Measurements from ENCODE around the gene ANKMY1. TPM values are rescaled to one million over a fixed set of nuclear protein-coding genes. Genes with fewer than 3 reads are reported as not detected.

ANKMY1 gene
- total RNA-seq, 1 donor = 11.2 TPM

GRCh38 chr2:240538031-240538780 is 19.6 kb downstream of the ANKMY1 start:
- Histone ChIP-seq H2AFZ (ENCODE audit: low read length) (no peak overlapping the region), H3K79me2 (ENCODE audit: insufficient read depth, low read length) (no peaks in the 10 kb centered on the region), H3K4me3 (ENCODE audit: insufficient read depth, low read length) (no peak overlapping the region), H3K27me3 (ENCODE audit: insufficient read depth, low read length) (no peaks in the 10 kb centered on the region), H3K36me3 (ENCODE audit: insufficient read depth, low read length) (peaks cover 14% of the 10 kb centered on the region), H3K9me3 (ENCODE audit: low read depth, low read length) (no peaks in the 10 kb centered on the region), H3K27ac (ENCODE audit: low read depth, low read length) (no peak overlapping the region), H3K4me1 (ENCODE audit: insufficient read depth, low read length) (no peaks in the 10 kb centered on the region), H4K20me1 (ENCODE audit: insufficient read depth, low read length) (no peaks in the 10 kb centered on the region), H3K4me2 (ENCODE audit: insufficient read depth, low read length) (no peak overlapping the region)
- peak; percentile 30 for DNase-seq (ENCODE audit: insufficient read length, low spot score, missing footprints)
- no peak for TF ChIP-seq CTCF (IDR thresholded peaks at IDR 0.05; ENCODE audit: extremely low read depth, low read depth, low read length)

- peaks cover 2% of the 10 kb centered on the region for H3K9me3 ChIP-seq (ENCODE audit: low read depth, low read length)
- H2AFZ ChIP-seq (ENCODE audit: low read length) = no peak overlapping the region
- no peaks in the 10 kb centered on the region for H3K4me1 ChIP-seq (ENCODE audit: insufficient read depth, low read length)
- no peaks in the 10 kb centered on the region for H3K27me3 ChIP-seq (ENCODE audit: insufficient read depth, low read length)
- H3K27ac ChIP-seq (ENCODE audit: low read depth, low read length) = no peak overlapping the region
- H3K79me2 ChIP-seq (ENCODE audit: insufficient read depth, low read length) = no peaks in the 10 kb centered on the region
- peaks cover 4% of the 10 kb centered on the region for H3K36me3 ChIP-seq (ENCODE audit: insufficient read depth, low read length)
- H4K20me1 ChIP-seq (ENCODE audit: insufficient read depth, low read length) = no peaks in the 10 kb centered on the region
- DNase-seq (ENCODE audit: insufficient read length, low spot score, missing footprints) = no peak
- no peak overlapping the region for H3K4me3 ChIP-seq (ENCODE audit: insufficient read depth, low read length)
- no peak overlapping the region for H3K4me2 ChIP-seq (ENCODE audit: insufficient read depth, low read length)
- TF ChIP-seq CTCF (IDR thresholded peaks at IDR 0.05; ENCODE audit: extremely low read depth, low read depth, low read length) = no peak
Measured at GRCh38 chr2:240532031-240532775, 25.6 kb downstream of the ANKMY1 start.

- Histone ChIP-seq H2AFZ (ENCODE audit: low read length) (no peak overlapping the region), H4K20me1 (ENCODE audit: insufficient read depth, low read length) (no peaks in the 10 kb centered on the region), H3K27ac (ENCODE audit: low read depth, low read length) (no peak overlapping the region), H3K27me3 (ENCODE audit: insufficient read depth, low read length) (no peaks in the 10 kb centered on the region), H3K36me3 (ENCODE audit: insufficient read depth, low read length) (peaks cover 4% of the 10 kb centered on the region), H3K4me2 (ENCODE audit: insufficient read depth, low read length) (no peak overlapping the region), H3K4me3 (ENCODE audit: insufficient read depth, low read length) (no peak overlapping the region), H3K9me3 (ENCODE audit: low read depth, low read length) (peaks cover 2% of the 10 kb centered on the region), H3K4me1 (ENCODE audit: insufficient read depth, low read length) (no peaks in the 10 kb centered on the region), H3K79me2 (ENCODE audit: insufficient read depth, low read length) (no peaks in the 10 kb centered on the region)
- no peak for TF ChIP-seq CTCF (IDR thresholded peaks at IDR 0.05; ENCODE audit: extremely low read depth, low read depth, low read length)
- no peak for DNase-seq (ENCODE audit: insufficient read length, low spot score, missing footprints)
Measured at GRCh38 chr2:240531038-240531437, 26.8 kb downstream of the ANKMY1 start.

- no peak for DNase-seq (ENCODE audit: insufficient read length, low spot score, missing footprints)
- H3K9me3 ChIP-seq (ENCODE audit: low read depth, low read length) = peaks cover 2% of the 10 kb centered on the region
- no peak for TF ChIP-seq CTCF (IDR thresholded peaks at IDR 0.05; ENCODE audit: extremely low read depth, low read depth, low read length)
- no peak overlapping the region for H3K27ac ChIP-seq (ENCODE audit: low read depth, low read length)
- H3K4me1 ChIP-seq (ENCODE audit: insufficient read depth, low read length) = no peaks in the 10 kb centered on the region
- H3K79me2 ChIP-seq (ENCODE audit: insufficient read depth, low read length) = no peaks in the 10 kb centered on the region
- H3K4me3 ChIP-seq (ENCODE audit: insufficient read depth, low read length) = no peak overlapping the region
- no peak overlapping the region for H3K4me2 ChIP-seq (ENCODE audit: insufficient read depth, low read length)
- H2AFZ ChIP-seq (ENCODE audit: low read length) = no peak overlapping the region
- peaks cover 4% of the 10 kb centered on the region for H3K36me3 ChIP-seq (ENCODE audit: insufficient read depth, low read length)
- H3K27me3 ChIP-seq (ENCODE audit: insufficient read depth, low read length) = no peaks in the 10 kb centered on the region
- no peaks in the 10 kb centered on the region for H4K20me1 ChIP-seq (ENCODE audit: insufficient read depth, low read length)
Measured at GRCh38 chr2:240530181-240530580, 27.6 kb downstream of the ANKMY1 start.
